ENCODE results near the gene AFAP1. TPM values are rescaled to one million over a fixed set of nuclear protein-coding genes. Genes with fewer than 3 reads are reported as not detected.
A peak's percentile ranks its signal among the peaks of the same experiment; 100 is the strongest.

The AFAP1 gene
- total RNA-seq, 1 experiment from 2014 or later, result 23.6 TPM

DNA sequence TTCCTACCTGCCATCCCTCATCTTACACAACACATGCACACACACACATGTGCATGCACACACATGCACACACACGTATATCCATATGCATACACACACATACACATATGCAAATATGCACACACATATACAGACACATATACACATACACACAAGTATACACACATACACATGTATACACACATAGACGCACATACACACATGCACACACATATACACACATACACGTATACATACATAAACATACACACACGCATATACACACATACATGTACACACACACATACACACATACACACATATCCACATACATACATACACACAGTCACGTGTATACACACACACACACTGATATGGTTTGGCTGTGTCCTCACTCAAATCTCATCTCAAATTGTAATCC lies 37.0 kb upstream of the AFAP1 start (continued):
- TF ChIP-seq ZNF263 (CRISPR knock-in tag; IDR thresholded peaks at IDR 0.05; ENCODE audit: low read depth) (no peak), NR3C1 (CRISPR knock-in tag; conservative IDR thresholded peaks at IDR 0.05; ENCODE audit: low read depth) (no peak), ATF1 (CRISPR knock-in tag; IDR thresholded peaks at IDR 0.05) (no peak), KAT7 (CRISPR knock-in tag; IDR thresholded peaks at IDR 0.05; ENCODE audit: borderline replicate concordance) (no peak)
- TF ChIP-seq, protein P1, sequence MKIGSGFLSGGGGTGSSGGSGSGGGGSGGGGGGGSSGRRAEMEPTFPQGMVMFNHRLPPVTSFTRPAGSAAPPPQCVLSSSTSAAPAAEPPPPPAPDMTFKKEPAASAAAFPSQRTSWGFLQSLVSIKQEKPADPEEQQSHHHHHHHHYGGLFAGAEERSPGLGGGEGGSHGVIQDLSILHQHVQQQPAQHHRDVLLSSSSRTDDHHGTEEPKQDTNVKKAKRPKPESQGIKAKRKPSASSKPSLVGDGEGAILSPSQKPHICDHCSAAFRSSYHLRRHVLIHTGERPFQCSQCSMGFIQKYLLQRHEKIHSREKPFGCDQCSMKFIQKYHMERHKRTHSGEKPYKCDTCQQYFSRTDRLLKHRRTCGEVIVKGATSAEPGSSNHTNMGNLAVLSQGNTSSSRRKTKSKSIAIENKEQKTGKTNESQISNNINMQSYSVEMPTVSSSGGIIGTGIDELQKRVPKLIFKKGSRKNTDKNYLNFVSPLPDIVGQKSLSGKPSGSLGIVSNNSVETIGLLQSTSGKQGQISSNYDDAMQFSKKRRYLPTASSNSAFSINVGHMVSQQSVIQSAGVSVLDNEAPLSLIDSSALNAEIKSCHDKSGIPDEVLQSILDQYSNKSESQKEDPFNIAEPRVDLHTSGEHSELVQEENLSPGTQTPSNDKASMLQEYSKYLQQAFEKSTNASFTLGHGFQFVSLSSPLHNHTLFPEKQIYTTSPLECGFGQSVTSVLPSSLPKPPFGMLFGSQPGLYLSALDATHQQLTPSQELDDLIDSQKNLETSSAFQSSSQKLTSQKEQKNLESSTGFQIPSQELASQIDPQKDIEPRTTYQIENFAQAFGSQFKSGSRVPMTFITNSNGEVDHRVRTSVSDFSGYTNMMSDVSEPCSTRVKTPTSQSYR (CRISPR knock-in tag; IDR thresholded peaks at IDR 0.05), result no peak
- TF ChIP-seq, protein P2, sequence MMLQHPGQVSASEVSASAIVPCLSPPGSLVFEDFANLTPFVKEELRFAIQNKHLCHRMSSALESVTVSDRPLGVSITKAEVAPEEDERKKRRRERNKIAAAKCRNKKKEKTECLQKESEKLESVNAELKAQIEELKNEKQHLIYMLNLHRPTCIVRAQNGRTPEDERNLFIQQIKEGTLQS (CRISPR knock-in tag; conservative IDR thresholded peaks at IDR 0.05), result no peak
- TF ChIP-seq, protein P3, sequence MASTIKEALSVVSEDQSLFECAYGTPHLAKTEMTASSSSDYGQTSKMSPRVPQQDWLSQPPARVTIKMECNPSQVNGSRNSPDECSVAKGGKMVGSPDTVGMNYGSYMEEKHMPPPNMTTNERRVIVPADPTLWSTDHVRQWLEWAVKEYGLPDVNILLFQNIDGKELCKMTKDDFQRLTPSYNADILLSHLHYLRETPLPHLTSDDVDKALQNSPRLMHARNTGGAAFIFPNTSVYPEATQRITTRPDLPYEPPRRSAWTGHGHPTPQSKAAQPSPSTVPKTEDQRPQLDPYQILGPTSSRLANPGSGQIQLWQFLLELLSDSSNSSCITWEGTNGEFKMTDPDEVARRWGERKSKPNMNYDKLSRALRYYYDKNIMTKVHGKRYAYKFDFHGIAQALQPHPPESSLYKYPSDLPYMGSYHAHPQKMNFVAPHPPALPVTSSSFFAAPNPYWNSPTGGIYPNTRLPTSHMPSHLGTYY (CRISPR knock-in tag; IDR thresholded peaks at IDR 0.05), result no peak
- TF ChIP-seq, protein P4, sequence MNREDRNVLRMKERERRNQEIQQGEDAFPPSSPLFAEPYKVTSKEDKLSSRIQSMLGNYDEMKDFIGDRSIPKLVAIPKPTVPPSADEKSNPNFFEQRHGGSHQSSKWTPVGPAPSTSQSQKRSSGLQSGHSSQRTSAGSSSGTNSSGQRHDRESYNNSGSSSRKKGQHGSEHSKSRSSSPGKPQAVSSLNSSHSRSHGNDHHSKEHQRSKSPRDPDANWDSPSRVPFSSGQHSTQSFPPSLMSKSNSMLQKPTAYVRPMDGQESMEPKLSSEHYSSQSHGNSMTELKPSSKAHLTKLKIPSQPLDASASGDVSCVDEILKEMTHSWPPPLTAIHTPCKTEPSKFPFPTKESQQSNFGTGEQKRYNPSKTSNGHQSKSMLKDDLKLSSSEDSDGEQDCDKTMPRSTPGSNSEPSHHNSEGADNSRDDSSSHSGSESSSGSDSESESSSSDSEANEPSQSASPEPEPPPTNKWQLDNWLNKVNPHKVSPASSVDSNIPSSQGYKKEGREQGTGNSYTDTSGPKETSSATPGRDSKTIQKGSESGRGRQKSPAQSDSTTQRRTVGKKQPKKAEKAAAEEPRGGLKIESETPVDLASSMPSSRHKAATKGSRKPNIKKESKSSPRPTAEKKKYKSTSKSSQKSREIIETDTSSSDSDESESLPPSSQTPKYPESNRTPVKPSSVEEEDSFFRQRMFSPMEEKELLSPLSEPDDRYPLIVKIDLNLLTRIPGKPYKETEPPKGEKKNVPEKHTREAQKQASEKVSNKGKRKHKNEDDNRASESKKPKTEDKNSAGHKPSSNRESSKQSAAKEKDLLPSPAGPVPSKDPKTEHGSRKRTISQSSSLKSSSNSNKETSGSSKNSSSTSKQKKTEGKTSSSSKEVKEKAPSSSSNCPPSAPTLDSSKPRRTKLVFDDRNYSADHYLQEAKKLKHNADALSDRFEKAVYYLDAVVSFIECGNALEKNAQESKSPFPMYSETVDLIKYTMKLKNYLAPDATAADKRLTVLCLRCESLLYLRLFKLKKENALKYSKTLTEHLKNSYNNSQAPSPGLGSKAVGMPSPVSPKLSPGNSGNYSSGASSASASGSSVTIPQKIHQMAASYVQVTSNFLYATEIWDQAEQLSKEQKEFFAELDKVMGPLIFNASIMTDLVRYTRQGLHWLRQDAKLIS (CRISPR knock-in tag; IDR thresholded peaks at IDR 0.05; ENCODE audit: borderline replicate concordance), result no peak
- TF ChIP-seq, protein P5, sequence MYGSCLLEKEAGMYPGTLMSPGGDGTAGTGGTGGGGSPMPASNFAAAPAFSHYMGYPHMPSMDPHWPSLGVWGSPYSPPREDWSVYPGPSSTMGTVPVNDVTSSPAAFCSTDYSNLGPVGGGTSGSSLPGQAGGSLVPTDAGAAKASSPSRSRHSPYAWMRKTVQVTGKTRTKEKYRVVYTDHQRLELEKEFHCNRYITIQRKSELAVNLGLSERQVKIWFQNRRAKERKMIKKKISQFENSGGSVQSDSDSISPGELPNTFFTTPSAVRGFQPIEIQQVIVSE (CRISPR knock-in tag; IDR thresholded peaks at IDR 0.05; ENCODE audit: borderline replicate concordance), result no peak

DNA sequence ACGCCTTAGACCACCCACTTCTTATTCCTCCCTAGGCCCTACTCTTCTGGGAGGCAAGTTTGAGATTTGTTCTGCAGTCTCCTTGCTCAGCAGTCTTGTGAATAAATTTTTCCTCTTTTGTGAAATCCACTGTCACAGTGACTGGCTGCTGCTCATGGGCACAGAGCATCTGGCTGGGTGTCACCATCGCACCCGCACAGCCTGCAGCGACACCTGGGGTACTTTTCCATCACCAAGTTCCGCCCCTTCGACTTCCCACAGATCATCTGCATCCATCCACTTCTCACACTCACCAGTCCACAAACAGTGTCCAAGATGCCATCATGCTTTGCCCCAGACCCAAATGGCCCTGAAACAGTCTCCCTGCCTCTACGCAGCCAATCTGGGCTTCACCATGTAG lies 36.4 kb upstream of the AFAP1 start:
- CTCF ChIA-PET, result interaction anchor here (1.7 kb wide), 1 partner anchor 173 kb away, joined by 8 read pairs; no protein-coding TSS in a partner anchor
- Mint-ChIP-seq H3K4me1 (peaks cover 38% of the 10 kb centered on the region), H3K4me3 (no peak overlapping the region), H3K36me3 (0 out of 2 replicates have a peak, but pooled peaks cover under 1% of the 10 kb centered on the region), H3K27ac (peak overlapping the region; percentile 39), H3K27me3 (ENCODE audit: low read depth) (no peaks in the 10 kb centered on the region), H3K9me3 (peaks cover under 1% of the 10 kb centered on the region; the same call in 1 of the 2 replicates)
- TF ChIP-seq OVOL2 (CRISPR knock-in tag; IDR thresholded peaks at IDR 0.05; ENCODE audit: borderline replicate concordance), result no peak
- TF ChIP-seq, protein P6, sequence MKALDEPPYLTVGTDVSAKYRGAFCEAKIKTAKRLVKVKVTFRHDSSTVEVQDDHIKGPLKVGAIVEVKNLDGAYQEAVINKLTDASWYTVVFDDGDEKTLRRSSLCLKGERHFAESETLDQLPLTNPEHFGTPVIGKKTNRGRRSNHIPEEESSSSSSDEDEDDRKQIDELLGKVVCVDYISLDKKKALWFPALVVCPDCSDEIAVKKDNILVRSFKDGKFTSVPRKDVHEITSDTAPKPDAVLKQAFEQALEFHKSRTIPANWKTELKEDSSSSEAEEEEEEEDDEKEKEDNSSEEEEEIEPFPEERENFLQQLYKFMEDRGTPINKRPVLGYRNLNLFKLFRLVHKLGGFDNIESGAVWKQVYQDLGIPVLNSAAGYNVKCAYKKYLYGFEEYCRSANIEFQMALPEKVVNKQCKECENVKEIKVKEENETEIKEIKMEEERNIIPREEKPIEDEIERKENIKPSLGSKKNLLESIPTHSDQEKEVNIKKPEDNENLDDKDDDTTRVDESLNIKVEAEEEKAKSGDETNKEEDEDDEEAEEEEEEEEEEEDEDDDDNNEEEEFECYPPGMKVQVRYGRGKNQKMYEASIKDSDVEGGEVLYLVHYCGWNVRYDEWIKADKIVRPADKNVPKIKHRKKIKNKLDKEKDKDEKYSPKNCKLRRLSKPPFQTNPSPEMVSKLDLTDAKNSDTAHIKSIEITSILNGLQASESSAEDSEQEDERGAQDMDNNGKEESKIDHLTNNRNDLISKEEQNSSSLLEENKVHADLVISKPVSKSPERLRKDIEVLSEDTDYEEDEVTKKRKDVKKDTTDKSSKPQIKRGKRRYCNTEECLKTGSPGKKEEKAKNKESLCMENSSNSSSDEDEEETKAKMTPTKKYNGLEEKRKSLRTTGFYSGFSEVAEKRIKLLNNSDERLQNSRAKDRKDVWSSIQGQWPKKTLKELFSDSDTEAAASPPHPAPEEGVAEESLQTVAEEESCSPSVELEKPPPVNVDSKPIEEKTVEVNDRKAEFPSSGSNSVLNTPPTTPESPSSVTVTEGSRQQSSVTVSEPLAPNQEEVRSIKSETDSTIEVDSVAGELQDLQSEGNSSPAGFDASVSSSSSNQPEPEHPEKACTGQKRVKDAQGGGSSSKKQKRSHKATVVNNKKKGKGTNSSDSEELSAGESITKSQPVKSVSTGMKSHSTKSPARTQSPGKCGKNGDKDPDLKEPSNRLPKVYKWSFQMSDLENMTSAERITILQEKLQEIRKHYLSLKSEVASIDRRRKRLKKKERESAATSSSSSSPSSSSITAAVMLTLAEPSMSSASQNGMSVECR (CRISPR knock-in tag; IDR thresholded peaks at IDR 0.05; ENCODE audit: borderline replicate concordance), result 0 out of 2 replicates have a peak, but pooled peaks have one; percentile 54
- POLR2A ChIA-PET, result no interaction called here
- no peak for ATAC-seq
- DNase-seq (ENCODE audit: low spot score), result no peak
